ENCODE measurements around the gene ARL4A. TPM values are rescaled to one million over a fixed set of nuclear protein-coding genes. Genes with fewer than 3 reads are reported as not detected.

ARL4A gene
- total RNA-seq, 4 donors from 2014 or later, result 27.4 to 44.1 (median 34.2) TPM

- H3K9me3 ChIP-seq, result no peaks in the 10 kb centered on the region
- WGBS, 2 donors, result 60 to 74% methylated on average over 3 of the region's 3 CpGs
- no peak for DNase-seq (ENCODE audit: low spot score in 2 of 2)
- no peak for TF ChIP-seq POLR2A (IDR thresholded peaks at IDR 0.05)
- TF ChIP-seq EP300 (IDR thresholded peaks at IDR 0.05), result no peak
- TF ChIP-seq CTCF (IDR thresholded peaks at IDR 0.05), result no peak
- H3K4me3 ChIP-seq, result no peak overlapping the region
- no peaks in the 10 kb centered on the region for H3K36me3 ChIP-seq
- H3K27me3 ChIP-seq, result no peaks in the 10 kb centered on the region
- H3K27ac ChIP-seq, result peak overlapping the region in 3 of 4 donors; percentile 67 to 88 (median 77)
- peaks cover 0 to 57% (median 21%) of the 10 kb centered on the region in 4 donors for H3K4me1 ChIP-seq
Measured at GRCh38 chr7:12716722-12717121, 29.3 kb downstream of the ARL4A start.

GRCh38 chr7:12719141-12719919, 31.9 kb downstream of the ARL4A start:
- no peaks in the 10 kb centered on the region for H3K9me3 ChIP-seq
- no peak overlapping the region for H3K4me3 ChIP-seq
- H3K4me1 ChIP-seq, result peaks cover 0 to 57% (median 21%) of the 10 kb centered on the region in 4 donors
- peak overlapping the region; percentile 28 to 80 (median 56) for H3K27ac ChIP-seq
- WGBS, 2 donors, result 32 to 33% methylated on average over 5 of the region's 5 CpGs
- no peaks in the 10 kb centered on the region for H3K36me3 ChIP-seq
- no peaks in the 10 kb centered on the region for H3K27me3 ChIP-seq
- no peak for TF ChIP-seq POLR2A (IDR thresholded peaks at IDR 0.05)
- TF ChIP-seq EP300 (IDR thresholded peaks at IDR 0.05), result peak in 1 of 2 donors; percentile 9
- TF ChIP-seq CTCF (IDR thresholded peaks at IDR 0.05), result no peak
- peak in 1 of 2 donors; percentile 27 for DNase-seq (ENCODE audit: low spot score in 2 of 2)

GRCh38 chr7:12719981-12720865, 32.8 kb downstream of the ARL4A start:
- DNase-seq (ENCODE audit: low spot score in 2 of 2), result no peak
- H3K27me3 ChIP-seq, result no peaks in the 10 kb centered on the region
- peak overlapping the region in 3 of 4 donors; percentile 22 to 80 (median 77) for H3K27ac ChIP-seq
- H3K4me3 ChIP-seq, result no peak overlapping the region
- WGBS, 2 donors, result 73% methylated on average over 17 of the region's 17 CpGs
- peak in 1 of 2 donors; percentile 43 for TF ChIP-seq EP300 (IDR thresholded peaks at IDR 0.05)
- no peak for TF ChIP-seq CTCF (IDR thresholded peaks at IDR 0.05)
- no peak for TF ChIP-seq POLR2A (IDR thresholded peaks at IDR 0.05)
- H3K9me3 ChIP-seq, result no peaks in the 10 kb centered on the region
- no peaks in the 10 kb centered on the region for H3K36me3 ChIP-seq
- peaks cover 0 to 49% (median 18%) of the 10 kb centered on the region in 4 donors for H3K4me1 ChIP-seq

- Histone ChIP-seq H3K4me3 (no peak overlapping the region), H3K9me3 (no peaks in the 10 kb centered on the region), H3K4me1 (peaks cover 0 to 38% (median 14%) of the 10 kb centered on the region in 4 donors), H3K36me3 (no peaks in the 10 kb centered on the region), H3K27ac (no peak overlapping the region), H3K27me3 (no peaks in the 10 kb centered on the region)
- no peak for DNase-seq (ENCODE audit: low spot score in 2 of 2)
- 92 to 95% methylated on average over 6 of the region's 6 CpGs for WGBS, 2 donors
- no peak for TF ChIP-seq CTCF (IDR thresholded peaks at IDR 0.05)
- no peak for TF ChIP-seq POLR2A (IDR thresholded peaks at IDR 0.05)
- TF ChIP-seq EP300 (IDR thresholded peaks at IDR 0.05), result no peak
Measured at GRCh38 chr7:12721286-12721830, 33.9 kb downstream of the ARL4A start.
